Fibroblast of villous mesenchyme (primary cell): ENCODE results near the gene FRRS1L. TPM values are rescaled to one million over a fixed set of nuclear protein-coding genes. Genes with fewer than 3 reads are reported as not detected.
A peak's percentile ranks its signal among the peaks of the same experiment; 100 is the strongest.

Experiments used
- DNase-seq: peaks from one replicate; pipeline ENCODE4 v3.0.0-alpha.2; 2010; ENCODE audit warnings: low read depth
- H3K4me3 ChIP-seq: 2 replicates; pipeline ENCODE4 v1.5.1; 2011; ENCODE audit warnings: low read depth, mild to moderate bottlenecking, low read length
- total RNA-seq: library from RNA; depleted of rRNA; stranded (reverse); fragments of >200 nt; gene quantifications from 2 replicates; pipeline ENCODE4 v1.2.3, GENCODE V29; 2012
- TF ChIP-seq, protein P1 (sequence below): IDR thresholded peaks from 2 replicates; pipeline ENCODE4 v1.5.1; 2012; ENCODE audit warnings: low read depth, mild to moderate bottlenecking, low read length; ENCODE audit not compliant: insufficient read depth

Gene FRRS1L
- total RNA-seq, 1 donor: not detected

DNA sequence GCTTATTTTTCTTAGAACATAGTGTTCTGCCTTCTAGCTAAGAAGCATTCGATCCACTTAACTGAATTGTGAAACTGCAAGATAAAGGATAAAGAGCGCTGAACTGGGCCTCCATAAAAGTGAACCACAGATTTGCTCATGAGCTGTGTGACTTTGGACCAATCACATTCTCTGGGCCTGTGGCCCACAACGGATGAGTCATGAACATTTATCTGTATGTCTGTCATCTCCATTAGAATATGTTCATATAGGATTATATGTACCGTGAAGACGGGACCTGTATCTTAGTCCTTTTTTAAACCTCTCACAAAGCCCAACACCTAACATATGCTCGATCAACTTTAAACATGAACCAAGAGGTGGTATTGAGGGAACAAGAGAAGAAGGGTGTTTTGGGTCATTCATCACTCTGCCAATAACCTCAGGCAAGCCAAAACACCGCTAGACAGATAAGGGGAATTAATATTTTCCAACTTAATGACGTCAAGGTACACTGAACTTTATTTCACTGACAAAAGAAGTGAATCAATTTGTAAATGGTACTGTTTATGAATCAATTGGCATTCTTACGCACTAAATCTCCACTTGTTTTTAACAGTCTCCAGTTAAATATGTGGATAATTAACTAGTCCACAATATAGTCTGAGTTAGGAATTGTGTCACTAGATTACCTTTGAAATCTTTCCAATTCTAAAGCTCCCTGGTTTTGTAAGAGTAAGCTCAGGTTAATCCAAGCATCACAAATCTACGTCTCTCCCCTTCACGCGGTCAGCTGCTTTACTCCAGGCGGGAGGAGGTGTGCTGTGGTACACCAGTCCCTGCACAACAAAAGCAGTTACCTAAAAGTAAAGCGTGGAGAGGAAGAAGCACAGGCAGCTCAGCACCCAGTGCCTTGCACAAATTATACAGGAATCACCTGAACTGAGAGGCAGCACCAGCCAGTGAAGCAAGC lies 48.9 kb downstream of the FRRS1L start:
- DNase-seq: peak; percentile 99
- peak overlapping the region; percentile 75 for H3K4me3 ChIP-seq
- TF ChIP-seq, protein P1, sequence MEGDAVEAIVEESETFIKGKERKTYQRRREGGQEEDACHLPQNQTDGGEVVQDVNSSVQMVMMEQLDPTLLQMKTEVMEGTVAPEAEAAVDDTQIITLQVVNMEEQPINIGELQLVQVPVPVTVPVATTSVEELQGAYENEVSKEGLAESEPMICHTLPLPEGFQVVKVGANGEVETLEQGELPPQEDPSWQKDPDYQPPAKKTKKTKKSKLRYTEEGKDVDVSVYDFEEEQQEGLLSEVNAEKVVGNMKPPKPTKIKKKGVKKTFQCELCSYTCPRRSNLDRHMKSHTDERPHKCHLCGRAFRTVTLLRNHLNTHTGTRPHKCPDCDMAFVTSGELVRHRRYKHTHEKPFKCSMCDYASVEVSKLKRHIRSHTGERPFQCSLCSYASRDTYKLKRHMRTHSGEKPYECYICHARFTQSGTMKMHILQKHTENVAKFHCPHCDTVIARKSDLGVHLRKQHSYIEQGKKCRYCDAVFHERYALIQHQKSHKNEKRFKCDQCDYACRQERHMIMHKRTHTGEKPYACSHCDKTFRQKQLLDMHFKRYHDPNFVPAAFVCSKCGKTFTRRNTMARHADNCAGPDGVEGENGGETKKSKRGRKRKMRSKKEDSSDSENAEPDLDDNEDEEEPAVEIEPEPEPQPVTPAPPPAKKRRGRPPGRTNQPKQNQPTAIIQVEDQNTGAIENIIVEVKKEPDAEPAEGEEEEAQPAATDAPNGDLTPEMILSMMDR: no peak

DNA sequence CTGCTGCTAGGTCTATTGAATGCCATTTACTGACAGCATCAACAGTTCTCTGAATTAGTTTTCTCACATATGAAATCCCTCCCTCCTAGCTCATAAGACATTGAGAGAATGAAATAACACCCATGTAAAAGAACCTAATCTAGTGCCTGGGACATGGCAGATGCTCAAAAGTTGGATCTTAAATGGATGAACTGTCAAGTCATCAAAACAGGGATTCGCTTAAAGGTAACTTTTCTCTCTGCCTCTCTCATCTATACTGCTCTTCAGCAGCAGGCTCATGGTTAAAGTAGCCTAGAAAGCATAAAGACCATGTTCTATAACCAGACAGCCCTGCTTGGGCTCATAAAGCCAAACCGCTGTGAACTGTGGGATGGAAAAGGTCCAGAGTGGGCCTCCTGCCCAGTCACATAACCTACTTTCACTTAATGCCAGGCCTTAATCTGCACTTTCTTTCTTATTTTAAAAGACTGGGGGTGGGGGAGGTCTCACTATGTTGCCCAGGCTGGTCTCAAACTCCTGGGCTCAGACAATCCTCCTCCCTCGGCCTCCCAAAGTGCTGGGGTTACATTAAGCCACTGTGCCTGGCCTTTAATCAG lies 51.0 kb downstream of the FRRS1L start:
- peak; percentile 48 for DNase-seq
- no peak overlapping the region for H3K4me3 ChIP-seq
- TF ChIP-seq, protein P1: no peak

DNA sequence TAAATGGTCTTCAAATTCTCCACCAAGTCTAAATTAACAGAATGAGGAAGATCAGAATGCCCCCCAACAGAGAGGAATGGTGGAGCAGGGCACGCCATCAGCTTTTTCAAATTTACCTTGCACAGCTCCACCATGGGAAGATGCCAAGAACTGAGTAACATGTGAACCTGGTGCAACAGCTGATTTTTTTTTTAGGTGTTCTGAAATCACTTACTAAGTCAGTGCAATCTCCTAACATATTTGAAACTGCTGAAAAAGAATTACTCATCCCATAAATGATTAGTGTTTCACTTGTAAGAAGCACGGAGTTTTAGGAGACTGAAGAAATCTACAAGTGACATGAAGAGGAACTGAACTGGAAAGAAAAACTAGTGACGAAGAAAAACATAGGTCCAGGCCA lies 52.4 kb downstream of the FRRS1L start:
- no peak overlapping the region for H3K4me3 ChIP-seq
- peak; percentile 77 for DNase-seq
- TF ChIP-seq, protein P1: no peak

DNA sequence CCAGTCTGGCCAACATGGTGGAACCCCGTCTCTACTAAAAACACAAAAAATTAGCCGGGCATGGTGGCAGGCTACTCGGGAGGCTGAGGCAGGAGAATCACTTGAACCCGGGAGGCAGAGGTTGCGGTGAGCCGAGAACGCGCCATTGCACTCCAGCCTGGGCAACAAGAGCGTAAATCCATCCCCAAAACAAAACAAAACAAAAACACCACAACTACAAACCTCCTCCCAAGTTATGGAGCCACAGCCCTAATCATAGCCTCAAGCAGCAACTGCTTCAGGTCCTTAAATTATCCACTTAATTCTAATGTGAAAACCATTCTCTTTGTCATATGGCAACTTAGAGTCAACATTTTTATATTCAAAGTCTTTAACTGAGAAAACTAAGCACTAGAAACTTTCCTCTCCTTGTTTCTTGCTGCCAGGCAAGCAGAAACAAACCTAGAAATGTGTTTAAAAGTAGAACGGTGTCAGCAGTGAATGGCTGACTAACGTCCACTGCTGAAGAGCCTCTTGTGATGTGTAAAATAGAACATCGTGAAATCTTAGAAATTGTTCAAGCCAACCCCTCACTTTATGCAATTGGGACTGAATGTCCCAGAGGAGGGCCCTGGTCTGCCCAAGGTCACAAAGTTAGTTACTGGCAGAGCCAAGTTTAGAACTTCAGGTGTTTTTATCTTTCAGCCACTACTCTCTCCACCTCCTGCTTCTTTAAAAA lies 53.0 kb downstream of the FRRS1L start:
- no peak overlapping the region for H3K4me3 ChIP-seq
- DNase-seq: no peak
- TF ChIP-seq, protein P1: no peak

DNA sequence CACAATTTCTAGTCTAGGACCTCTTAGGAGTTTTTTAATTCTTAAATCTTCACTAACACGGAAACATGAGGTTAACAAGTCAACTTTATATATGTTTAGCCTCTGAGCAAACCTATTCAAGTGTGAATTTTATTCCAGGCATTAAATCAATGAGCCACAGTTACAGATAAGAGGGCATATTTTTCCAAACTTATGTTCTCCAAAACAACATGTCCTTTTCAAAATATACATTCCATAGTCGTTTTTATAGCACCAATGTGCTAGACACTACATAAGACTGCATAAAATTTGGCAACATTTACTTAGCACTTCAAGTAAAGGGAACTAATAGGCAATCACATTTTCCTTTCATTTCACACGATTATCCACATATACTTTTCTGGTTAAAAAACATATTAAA lies 53.8 kb downstream of the FRRS1L start:
- DNase-seq: peak; percentile 55
- TF ChIP-seq, protein P1: no peak
- H3K4me3 ChIP-seq: no peak overlapping the region

DNA sequence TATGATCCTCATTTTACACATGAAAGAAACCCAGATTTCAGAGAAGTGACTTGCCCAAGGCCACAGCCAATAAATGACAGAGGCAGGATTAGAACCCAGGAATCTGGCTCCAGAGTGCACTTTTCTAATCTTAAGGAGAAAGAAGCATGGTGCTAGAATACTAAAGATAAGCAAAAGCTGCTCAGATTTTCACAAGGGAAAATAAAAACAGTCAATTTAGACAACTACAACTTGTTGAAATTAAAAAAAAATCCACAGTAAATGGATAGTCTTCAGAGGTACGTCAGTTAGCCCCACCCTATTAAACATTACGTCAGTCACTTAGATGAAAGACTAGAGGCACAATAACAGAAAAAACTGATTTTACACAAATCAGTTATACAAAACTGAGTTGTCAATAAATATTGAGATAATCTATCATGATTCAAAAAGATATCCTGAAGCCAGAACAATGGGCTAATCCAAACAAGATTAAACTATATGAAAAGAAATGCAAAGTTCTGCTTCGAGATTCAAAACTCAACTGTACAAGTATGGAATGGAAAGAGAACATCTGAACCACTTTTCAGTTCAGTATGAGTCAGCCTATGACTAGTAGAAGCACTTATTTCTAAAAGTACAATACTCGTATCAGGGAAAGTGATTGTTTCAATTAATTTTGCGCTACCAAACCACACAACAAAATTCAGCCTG lies 56.6 kb downstream of the FRRS1L start:
- DNase-seq: peak; percentile 65
- TF ChIP-seq, protein P1: no peak
- H3K4me3 ChIP-seq: no peak overlapping the region
